HCT116 (cell line): ENCODE results near the gene OR5H6.

Experiments used
- POLR2A ChIP-seq: IDR thresholded peaks from 2 replicates; pipeline ENCODE4 v1.7.0; 2011; ENCODE audit warnings: borderline replicate concordance; ENCODE audit not compliant: insufficient read depth, insufficient read length; ENCODE audit errors: extremely low read depth
- TF ChIP-seq, protein P1 (sequence below): IDR thresholded peaks from 2 replicates; pipeline ENCODE4 v1.6.1; 2011; ENCODE audit warnings: mild to moderate bottlenecking, low read length, moderate library complexity; ENCODE audit not compliant: insufficient replicate concordance; ENCODE audit errors: extremely low read depth
- TF ChIP-seq, protein P2 (sequence below), 3 experiments: fragments of 200-600 bp in 1 of 3; sonication (generic) in 1 of 3; IDR thresholded peaks in 2 of 3; conservative IDR thresholded peaks in 1 of 3; 2 replicates each; pipeline ENCODE4 v1.5.1; 2012 to 2017; ENCODE audit warnings: low read depth in 2 of 3, low read length in 2 of 3, antibody characterized with exemption in 1 of 3, borderline replicate concordance in 1 of 3, control low read depth in 1 of 3, mild to moderate bottlenecking in 1 of 3, mixed read lengths in 1 of 3, mixed run types in 1 of 3, moderate library complexity in 1 of 3; ENCODE audit not compliant: insufficient read depth in 1 of 3

DNA sequence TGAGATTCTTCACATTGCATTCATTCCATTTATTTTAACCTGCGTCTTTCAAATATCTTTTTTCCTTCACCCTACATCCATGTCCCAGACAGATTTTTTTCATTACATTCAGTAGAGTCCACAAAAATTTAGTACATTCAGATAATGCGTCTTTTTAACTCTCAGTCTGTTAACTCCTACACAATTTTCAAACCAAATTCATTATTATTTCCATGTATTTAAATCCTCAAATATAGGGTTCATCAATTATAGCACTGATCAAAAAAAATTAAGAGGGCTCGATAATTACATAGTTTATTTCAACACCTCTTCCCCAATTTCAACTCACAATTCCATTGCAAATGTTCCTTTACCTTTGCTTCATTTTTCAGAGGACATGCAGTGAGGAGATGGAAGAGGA is at the start of gene OR5H6:
- TF ChIP-seq, protein P1, sequence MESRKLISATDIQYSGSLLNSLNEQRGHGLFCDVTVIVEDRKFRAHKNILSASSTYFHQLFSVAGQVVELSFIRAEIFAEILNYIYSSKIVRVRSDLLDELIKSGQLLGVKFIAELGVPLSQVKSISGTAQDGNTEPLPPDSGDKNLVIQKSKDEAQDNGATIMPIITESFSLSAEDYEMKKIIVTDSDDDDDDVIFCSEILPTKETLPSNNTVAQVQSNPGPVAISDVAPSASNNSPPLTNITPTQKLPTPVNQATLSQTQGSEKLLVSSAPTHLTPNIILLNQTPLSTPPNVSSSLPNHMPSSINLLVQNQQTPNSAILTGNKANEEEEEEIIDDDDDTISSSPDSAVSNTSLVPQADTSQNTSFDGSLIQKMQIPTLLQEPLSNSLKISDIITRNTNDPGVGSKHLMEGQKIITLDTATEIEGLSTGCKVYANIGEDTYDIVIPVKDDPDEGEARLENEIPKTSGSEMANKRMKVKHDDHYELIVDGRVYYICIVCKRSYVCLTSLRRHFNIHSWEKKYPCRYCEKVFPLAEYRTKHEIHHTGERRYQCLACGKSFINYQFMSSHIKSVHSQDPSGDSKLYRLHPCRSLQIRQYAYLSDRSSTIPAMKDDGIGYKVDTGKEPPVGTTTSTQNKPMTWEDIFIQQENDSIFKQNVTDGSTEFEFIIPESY, result no peak
- TF ChIP-seq, protein P2, sequence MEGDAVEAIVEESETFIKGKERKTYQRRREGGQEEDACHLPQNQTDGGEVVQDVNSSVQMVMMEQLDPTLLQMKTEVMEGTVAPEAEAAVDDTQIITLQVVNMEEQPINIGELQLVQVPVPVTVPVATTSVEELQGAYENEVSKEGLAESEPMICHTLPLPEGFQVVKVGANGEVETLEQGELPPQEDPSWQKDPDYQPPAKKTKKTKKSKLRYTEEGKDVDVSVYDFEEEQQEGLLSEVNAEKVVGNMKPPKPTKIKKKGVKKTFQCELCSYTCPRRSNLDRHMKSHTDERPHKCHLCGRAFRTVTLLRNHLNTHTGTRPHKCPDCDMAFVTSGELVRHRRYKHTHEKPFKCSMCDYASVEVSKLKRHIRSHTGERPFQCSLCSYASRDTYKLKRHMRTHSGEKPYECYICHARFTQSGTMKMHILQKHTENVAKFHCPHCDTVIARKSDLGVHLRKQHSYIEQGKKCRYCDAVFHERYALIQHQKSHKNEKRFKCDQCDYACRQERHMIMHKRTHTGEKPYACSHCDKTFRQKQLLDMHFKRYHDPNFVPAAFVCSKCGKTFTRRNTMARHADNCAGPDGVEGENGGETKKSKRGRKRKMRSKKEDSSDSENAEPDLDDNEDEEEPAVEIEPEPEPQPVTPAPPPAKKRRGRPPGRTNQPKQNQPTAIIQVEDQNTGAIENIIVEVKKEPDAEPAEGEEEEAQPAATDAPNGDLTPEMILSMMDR (IDR thresholded peaks at IDR 0.05 in 2 of 3, conservative IDR thresholded peaks at IDR 0.05 in 1 of 3; ENCODE audit: borderline replicate concordance in 1 of 3, insufficient read depth in 1 of 3, low read depth in 2 of 3, low read length in 2 of 3), result no peak
- TF ChIP-seq POLR2A, result no peak
